Activated CD4-positive, CD25-positive, alpha-beta regulatory T cell treated with anti-CD3 and anti-CD28 coated beads, Interleukin-2, amount 50 U/mL, for 24 hours (primary cell): Measurements from ENCODE around the gene MGAT1.
A peak's percentile ranks its signal among the peaks of the same experiment; 100 is the strongest.
"Not testable (repeated sequence)": the region's sequence is repeated elsewhere in the genome, so short reads cannot be mapped to it uniquely, and the experiment has no call there.

Source experiments
- ATAC-seq, 2 donors: fragments of 150-1000 bp; cut with Tn5 transposase; one replicate each; pipeline ENCODE4 v1.10.0; 2021; ENCODE audit warnings: mild to moderate bottlenecking in 1 of 2, moderate library complexity in 1 of 2

Gene MGAT1

GRCh38 chr5:180802325-180803180, at the start of gene MGAT1:
Gene MGAT1 (minus strand): TSS chr5:180802806. CDS start chr5:180792971, 9,835 bp downstream.
- ATAC-seq = peak; percentile 50 to 57

- no peak for ATAC-seq
Observed at GRCh38 chr5:180850434-180851078, 48.0 kb upstream of the MGAT1 start.

GRCh38 chr5:180849827-180850226, 47.2 kb upstream of the MGAT1 start:
- ATAC-seq = no peak

GRCh38 chr5:180848878-180849277, 46.3 kb upstream of the MGAT1 start:
- no peak for ATAC-seq

GRCh38 chr5:180848265-180848664, 45.7 kb upstream of the MGAT1 start:
- ATAC-seq = no peak

- no peak for ATAC-seq
Observed at GRCh38 chr5:180847026-180847425, 44.4 kb upstream of the MGAT1 start.

GRCh38 chr5:180844858-180845257, 42.3 kb upstream of the MGAT1 start:
- no peak for ATAC-seq

GRCh38 chr5:180844432-180844831, 41.8 kb upstream of the MGAT1 start:
- ATAC-seq = no peak

- no peak for ATAC-seq
Observed at GRCh38 chr5:180839935-180840334, 37.3 kb upstream of the MGAT1 start.

- ATAC-seq = no peak
Observed at GRCh38 chr5:180839227-180839626, 36.6 kb upstream of the MGAT1 start.

GRCh38 chr5:180837478-180837877, 34.9 kb upstream of the MGAT1 start:
- ATAC-seq = no peak

GRCh38 chr5:180832638-180833068, 30.0 kb upstream of the MGAT1 start:
- ATAC-seq = peak; percentile 72 to 74

GRCh38 chr5:180831139-180832093, 28.8 kb upstream of the MGAT1 start:
- ATAC-seq = peak; percentile 70 to 75

GRCh38 chr5:180830253-180831138, 27.9 kb upstream of the MGAT1 start:
- peak; percentile 46 to 59 for ATAC-seq

- ATAC-seq = no peak
Observed at GRCh38 chr5:180829726-180830125, 27.1 kb upstream of the MGAT1 start.

GRCh38 chr5:180828756-180829531, 26.3 kb upstream of the MGAT1 start:
- not testable (repeated sequence) for ATAC-seq

GRCh38 chr5:180827374-180827773, 24.8 kb upstream of the MGAT1 start:
- not testable (repeated sequence) for ATAC-seq

- peak; percentile 18 to 58 for ATAC-seq
Observed at GRCh38 chr5:180825768-180826525, 23.3 kb upstream of the MGAT1 start.

GRCh38 chr5:180824630-180825476, 22.2 kb upstream of the MGAT1 start:
- no peak for ATAC-seq
